Ascending aorta (tissue), 2 donors: Measurements from ENCODE around the gene COL4A2. TPM values are rescaled to one million over a fixed set of nuclear protein-coding genes. Genes with fewer than 3 reads are reported as not detected.

Experiments used
- DNase-seq, 2 donors: peaks; one replicate each; pipeline ENCODE4 v3.0.0-alpha.2; 2019; ENCODE audit warnings: low spot score in 2 of 2
- H3K27ac ChIP-seq, 2 donors: fragments of 200-600 bp; sonication (generic); one replicate each; pipeline ENCODE4 v1.5.1; 2016 to 2017; ENCODE audit warnings: mild to moderate bottlenecking in 1 of 2
- H3K27me3 ChIP-seq: fragments of 200-600 bp; sonication (generic); one replicate; pipeline ENCODE4 v1.5.1; 2017
- H3K36me3 ChIP-seq, 2 donors: fragments of 200-600 bp; sonication (generic); one replicate each; pipeline ENCODE4 v1.5.1; 2016
- H3K4me1 ChIP-seq, 2 donors: fragments of 200-600 bp; sonication (generic); one replicate each; pipeline ENCODE4 v1.5.1; 2016 to 2017; ENCODE audit warnings: mild to moderate bottlenecking in 1 of 2
- H3K4me3 ChIP-seq, 2 donors: fragments of 200-600 bp; sonication (generic); one replicate each; pipeline ENCODE4 v1.5.1; 2016 to 2017; ENCODE audit warnings: mild to moderate bottlenecking in 1 of 2
- H3K9me3 ChIP-seq, 2 donors: fragments of 200-600 bp; sonication (generic); one replicate each; pipeline ENCODE4 v1.5.1; 2016
- intact Hi-C: fragments of 100-400 bp; cut with DNase I; formaldehyde crosslinking; loops from one replicate; pipeline ENCODE4 v1.15.1; 2023
- total RNA-seq: library from RNA; depleted of rRNA; stranded (reverse); fragments of >200 nt; gene quantifications from one replicate; pipeline ENCODE4 v1.1.0, GENCODE V29; 2016
- TF ChIP-seq, protein P1 (sequence below), 3 experiments: fragments of 200-600 bp in 2 of 3; fragments of 450-650 bp in 1 of 3; sonication (generic) in 2 of 3; IDR thresholded peaks; one replicate each; pipeline ENCODE4 v1.5.1; 2016 to 2019; ENCODE audit warnings: antibody characterized with exemption in 3 of 3, mild to moderate bottlenecking in 1 of 3, moderate library complexity in 1 of 3

COL4A2 gene
- total RNA-seq, 1 donor from 2014 or later, result 1,227 TPM

DNA sequence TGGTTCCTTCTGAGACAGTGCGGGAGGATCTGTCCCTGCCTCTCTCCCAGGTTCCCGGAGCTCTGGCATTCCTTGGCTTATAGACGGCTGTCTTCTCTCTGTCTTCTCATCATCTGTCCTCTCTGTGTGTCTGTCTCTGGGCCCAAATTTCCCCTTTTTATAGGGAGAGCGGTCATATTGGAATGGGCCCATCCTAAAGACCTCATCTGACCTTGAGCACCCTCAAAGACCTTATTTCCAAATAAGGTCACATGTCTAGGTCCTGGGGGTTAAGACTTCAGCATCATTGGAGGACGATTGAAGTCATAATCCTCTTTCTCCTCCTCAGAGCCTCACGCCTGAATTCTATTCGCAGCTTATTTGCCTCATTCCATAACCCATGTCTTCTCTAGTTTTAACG lies 156.1 kb downstream of the COL4A2 start:
- Histone ChIP-seq H3K4me1 (no peaks in the 10 kb centered on the region), H3K27me3 (no peaks in the 10 kb centered on the region), H3K9me3 (no peaks in the 10 kb centered on the region), H3K4me3 (no peak overlapping the region), H3K36me3 (peaks cover 90 to 99% of the 10 kb centered on the region in 2 donors), H3K27ac (peak overlapping the region in 1 of 2 donors; percentile 16)
- intact Hi-C loops, result no loop called here
- TF ChIP-seq, protein P1, sequence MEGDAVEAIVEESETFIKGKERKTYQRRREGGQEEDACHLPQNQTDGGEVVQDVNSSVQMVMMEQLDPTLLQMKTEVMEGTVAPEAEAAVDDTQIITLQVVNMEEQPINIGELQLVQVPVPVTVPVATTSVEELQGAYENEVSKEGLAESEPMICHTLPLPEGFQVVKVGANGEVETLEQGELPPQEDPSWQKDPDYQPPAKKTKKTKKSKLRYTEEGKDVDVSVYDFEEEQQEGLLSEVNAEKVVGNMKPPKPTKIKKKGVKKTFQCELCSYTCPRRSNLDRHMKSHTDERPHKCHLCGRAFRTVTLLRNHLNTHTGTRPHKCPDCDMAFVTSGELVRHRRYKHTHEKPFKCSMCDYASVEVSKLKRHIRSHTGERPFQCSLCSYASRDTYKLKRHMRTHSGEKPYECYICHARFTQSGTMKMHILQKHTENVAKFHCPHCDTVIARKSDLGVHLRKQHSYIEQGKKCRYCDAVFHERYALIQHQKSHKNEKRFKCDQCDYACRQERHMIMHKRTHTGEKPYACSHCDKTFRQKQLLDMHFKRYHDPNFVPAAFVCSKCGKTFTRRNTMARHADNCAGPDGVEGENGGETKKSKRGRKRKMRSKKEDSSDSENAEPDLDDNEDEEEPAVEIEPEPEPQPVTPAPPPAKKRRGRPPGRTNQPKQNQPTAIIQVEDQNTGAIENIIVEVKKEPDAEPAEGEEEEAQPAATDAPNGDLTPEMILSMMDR (IDR thresholded peaks at IDR 0.05), result no peak
- no peak for DNase-seq

DNA sequence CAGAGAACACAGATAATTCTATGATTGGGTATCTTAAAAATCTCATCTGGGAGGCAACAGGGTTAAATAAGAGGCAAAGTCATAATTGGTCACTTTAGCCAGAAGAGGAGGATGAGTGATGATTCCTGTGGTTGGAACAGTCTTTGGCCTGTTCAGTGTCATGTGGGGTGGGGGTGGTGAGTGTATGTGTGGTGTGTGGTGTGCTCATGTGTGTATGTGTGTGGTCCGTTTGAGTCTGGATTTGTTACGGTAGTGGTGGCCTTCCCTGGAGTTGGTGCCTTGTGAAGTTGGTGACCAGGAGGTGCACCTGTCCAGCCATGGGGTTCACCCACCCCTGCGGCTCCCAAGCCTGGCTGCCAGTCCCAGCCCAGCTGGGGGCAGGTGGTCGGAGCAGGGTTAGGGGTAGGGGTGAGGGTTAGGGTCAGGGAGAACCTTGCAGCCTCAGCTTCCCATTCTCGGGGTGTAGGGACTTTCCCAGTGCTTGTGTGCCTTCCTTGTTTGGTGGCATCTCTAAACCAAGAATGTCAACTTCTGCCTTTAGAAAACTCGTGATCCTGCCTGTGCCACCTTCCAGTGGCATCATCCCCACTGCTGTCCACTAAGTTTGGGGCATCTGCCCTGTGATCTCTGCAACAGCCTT lies 156.9 kb downstream of the COL4A2 start:
- Histone ChIP-seq H3K27me3 (no peaks in the 10 kb centered on the region), H3K27ac (peak overlapping the region in 1 of 2 donors; percentile 16), H3K36me3 (peaks cover 90 to 99% of the 10 kb centered on the region in 2 donors), H3K9me3 (no peaks in the 10 kb centered on the region), H3K4me1 (no peaks in the 10 kb centered on the region), H3K4me3 (no peak overlapping the region)
- TF ChIP-seq, protein P1 (IDR thresholded peaks at IDR 0.05), result no peak
- no peak for DNase-seq
- intact Hi-C loops, result no loop called here

DNA sequence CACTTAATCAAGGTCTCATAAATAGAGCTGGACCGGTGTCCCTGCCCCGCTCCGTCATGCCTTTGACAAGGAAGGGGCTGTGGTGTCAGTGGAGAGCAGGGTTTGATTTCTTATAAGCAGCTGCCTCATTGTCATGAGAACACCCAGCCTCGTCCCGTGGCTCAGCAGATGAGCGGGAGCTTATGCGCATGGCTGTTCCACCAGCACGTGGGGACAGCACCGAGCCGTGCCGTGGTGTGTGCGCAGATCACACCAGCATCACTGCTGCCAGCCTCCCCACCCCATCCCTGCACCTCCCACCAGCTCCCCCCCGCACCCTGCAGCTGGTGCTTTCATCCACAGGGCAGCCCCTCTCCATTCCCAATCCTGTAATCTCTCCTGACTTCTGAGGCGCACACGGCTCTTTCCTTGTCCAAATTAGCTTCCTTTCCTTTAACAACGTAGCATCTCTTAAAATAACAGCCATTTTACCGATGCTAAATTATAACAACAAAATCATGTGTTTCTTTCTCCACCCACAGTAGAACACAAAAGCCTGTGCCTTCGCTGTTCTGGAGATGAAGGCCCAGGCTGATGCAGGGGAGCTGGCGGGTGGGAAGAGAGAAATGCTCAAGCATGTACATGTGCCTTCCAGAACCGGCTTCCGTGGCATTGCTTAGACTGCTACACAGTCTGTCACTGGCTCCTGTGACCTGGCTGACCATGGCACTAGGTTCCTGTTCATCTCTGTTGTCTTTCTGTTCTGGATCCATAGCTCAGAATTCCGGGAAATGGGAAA lies 157.7 kb downstream of the COL4A2 start:
- intact Hi-C loops, result no loop called here
- Histone ChIP-seq H3K36me3 (peaks cover 94 to 99% of the 10 kb centered on the region in 2 donors), H3K27me3 (no peaks in the 10 kb centered on the region), H3K4me3 (no peak overlapping the region), H3K4me1 (no peaks in the 10 kb centered on the region), H3K9me3 (no peaks in the 10 kb centered on the region), H3K27ac (no peak overlapping the region)
- DNase-seq, result no peak
- TF ChIP-seq, protein P1 (IDR thresholded peaks at IDR 0.05), result no peak

DNA sequence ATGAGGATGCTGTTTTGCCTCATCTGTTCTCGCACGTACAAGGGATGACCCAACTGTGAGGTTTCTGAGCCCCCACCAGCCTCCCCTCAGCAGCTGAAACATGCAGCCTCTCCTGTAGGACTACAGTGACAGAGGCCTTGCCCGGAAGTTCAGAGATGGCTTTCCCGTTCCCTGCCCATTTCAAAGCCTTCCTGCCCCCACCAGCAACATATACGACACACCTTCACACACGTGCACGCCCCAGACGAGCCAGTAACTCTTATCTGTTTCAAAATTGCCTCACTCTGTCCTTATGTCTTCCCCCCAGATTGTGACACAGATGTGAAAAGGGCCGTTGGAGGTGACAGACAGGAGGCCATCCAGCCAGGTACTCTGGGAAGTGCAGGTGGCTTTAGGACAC lies 158.6 kb downstream of the COL4A2 start:
- no peak overlapping the region for H3K27ac ChIP-seq
- intact Hi-C loops, result no loop called here
- peaks cover 97% of the 10 kb centered on the region in 2 donors for H3K36me3 ChIP-seq
- H3K4me3 ChIP-seq, result no peak overlapping the region
- no peak for DNase-seq
- TF ChIP-seq, protein P1 (IDR thresholded peaks at IDR 0.05), result no peak
- H3K4me1 ChIP-seq, result no peaks in the 10 kb centered on the region
- no peaks in the 10 kb centered on the region for H3K9me3 ChIP-seq
- H3K27me3 ChIP-seq, result no peaks in the 10 kb centered on the region

DNA sequence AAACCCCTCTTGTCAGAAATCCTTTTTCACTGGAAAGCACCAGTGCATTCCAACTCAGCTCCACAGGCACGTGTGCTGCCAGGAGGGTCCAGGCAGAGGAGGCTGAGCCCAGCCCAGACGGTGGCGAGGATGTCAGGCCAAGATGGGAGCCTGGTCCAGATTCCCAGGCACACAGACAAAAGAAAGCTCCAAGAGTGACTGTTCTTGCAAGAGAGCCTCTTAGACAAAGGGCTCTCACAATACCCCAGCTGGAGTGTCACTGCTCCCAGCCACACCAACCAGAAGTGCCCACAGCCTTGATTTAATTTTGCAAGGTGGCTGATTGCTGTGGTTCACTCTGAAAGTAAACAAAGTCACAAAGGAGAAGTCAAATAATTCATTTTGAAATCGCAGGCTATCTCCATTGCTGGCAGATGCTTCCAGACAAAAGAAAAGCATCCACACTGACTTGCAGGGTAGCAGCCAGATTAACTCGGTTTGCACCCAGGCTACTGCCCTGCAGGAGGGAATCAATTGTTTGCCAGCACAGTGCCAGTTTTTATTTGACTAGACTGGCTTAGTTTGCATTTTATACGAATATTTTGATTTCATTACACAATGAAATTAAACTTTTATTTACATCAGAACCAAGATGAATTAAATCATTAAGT lies 159.3 kb downstream of the COL4A2 start:
- no peak for DNase-seq
- Histone ChIP-seq H3K4me3 (no peak overlapping the region), H3K9me3 (no peaks in the 10 kb centered on the region), H3K36me3 (peaks cover 97% of the 10 kb centered on the region in 2 donors), H3K27ac (no peak overlapping the region), H3K27me3 (no peaks in the 10 kb centered on the region), H3K4me1 (no peaks in the 10 kb centered on the region)
- intact Hi-C loops, result no loop called here
- TF ChIP-seq, protein P1 (IDR thresholded peaks at IDR 0.05), result no peak
